IMR-90 (cell line): ENCODE measurements around the gene ABHD16B. TPM values are rescaled to one million over a fixed set of nuclear protein-coding genes. Genes with fewer than 3 reads are reported as not detected.
A peak's percentile ranks its signal among the peaks of the same experiment; 100 is the strongest.

Experiments used
- ATAC-seq: fragments of 200-7000 bp; cut with Tn5 transposase; 2 replicates; pipeline ENCODE4 v1.9.1; 2020; ENCODE audit warnings: low read depth, mild to moderate bottlenecking, moderate library complexity
- BruUV-seq: library from RNA; stranded (reverse); fragments of 400-500 nt; replicated peaks from 2 replicates; lab custom pipeline; 2021; lab: Mats Ljungman, UMichigan
- CTCF ChIA-PET: fragments of 300-600 bp; formaldehyde crosslinking; extraction: SDS; loops from one replicate; lab custom pipeline; 2021; ENCODE audit warnings: antibody characterized with exemption; lab: Yijun Ruan, JAX
- POLR2A ChIA-PET: fragments of 300-600 bp; sonication (Branson Sonifier 250); formaldehyde crosslinking; loops from one replicate; lab custom pipeline; 2022; ENCODE audit warnings: antibody characterized with exemption; ENCODE audit not compliant: unreplicated experiment; lab: Charles Lee
- DNase-seq: peaks from one replicate; pipeline ENCODE4 v3.0.0; 2013
- H2AFZ ChIP-seq: replicated peaks from 2 replicates; pipeline ENCODE3; 2013; ENCODE audit warnings: low read length, mild to moderate bottlenecking; ENCODE audit not compliant: poor library complexity
- H2AK5ac ChIP-seq: 2 replicates; pipeline ENCODE4 v1.6.1; 2013; ENCODE audit warnings: low read depth, low read length, inconsistent platforms
- H2AK9ac ChIP-seq: replicated peaks from 2 replicates; pipeline ENCODE3; 2013; ENCODE audit warnings: mild to moderate bottlenecking, low read depth, low read length, moderate library complexity; ENCODE audit not compliant: poor library complexity
- H2BK120ac ChIP-seq: 2 replicates; pipeline ENCODE4 v1.6.1; 2013; ENCODE audit warnings: low read depth, low read length, inconsistent platforms
- H2BK15ac ChIP-seq: 3 replicates; pipeline ENCODE4 v1.6.1; 2013; ENCODE audit warnings: low read depth, low read length, inconsistent platforms
- H2BK20ac ChIP-seq: 2 replicates; pipeline ENCODE4 v1.6.1; 2013; ENCODE audit warnings: low read depth, mild to moderate bottlenecking, inconsistent platforms, low read length, moderate library complexity
- H2BK5ac ChIP-seq: 2 replicates; pipeline ENCODE4 v1.6.1; 2013; ENCODE audit warnings: mild to moderate bottlenecking, low read depth, low read length, inconsistent platforms; ENCODE audit not compliant: poor library complexity, severe bottlenecking
- H3K14ac ChIP-seq: replicated peaks from 2 replicates; pipeline ENCODE4 v1.6.1; 2013; ENCODE audit warnings: low read depth, low read length, inconsistent platforms
- H3K18ac ChIP-seq: 2 replicates; pipeline ENCODE4 v1.6.1; 2013; ENCODE audit warnings: low read depth, low read length, control low read depth
- H3K23ac ChIP-seq: 2 replicates; pipeline ENCODE4 v1.6.1; 2013; ENCODE audit warnings: low read depth, low read length, inconsistent platforms
- H3K27ac ChIP-seq: 2 replicates; pipeline ENCODE4 v1.5.1; 2013; ENCODE audit warnings: mild to moderate bottlenecking, control low read depth, low read length; ENCODE audit not compliant: insufficient read depth
- H3K27me3 ChIP-seq: 2 replicates; pipeline ENCODE4 v1.6.1; 2013; ENCODE audit warnings: low read length; ENCODE audit not compliant: control insufficient read depth, insufficient read depth
- H3K36me3 ChIP-seq: 2 replicates; pipeline ENCODE4 v1.6.1; 2013; ENCODE audit warnings: low read length, mixed read lengths; ENCODE audit not compliant: control insufficient read depth, insufficient read depth
- H3K4ac ChIP-seq: 2 replicates; pipeline ENCODE4 v1.6.1; 2013; ENCODE audit warnings: low read depth, low read length, inconsistent platforms
- H3K4me1 ChIP-seq: 2 replicates; pipeline ENCODE4 v1.6.1; 2013; ENCODE audit warnings: low read length, mixed read lengths; ENCODE audit not compliant: control insufficient read depth, insufficient read depth
- H3K4me2 ChIP-seq: 2 replicates; pipeline ENCODE4 v1.6.1; 2013; ENCODE audit warnings: low read depth, mild to moderate bottlenecking, control low read depth, low read length, moderate library complexity
- H3K4me3 ChIP-seq: 2 replicates; pipeline ENCODE4 v1.5.1; 2013; ENCODE audit warnings: low read depth, mild to moderate bottlenecking, control low read depth, low read length, moderate library complexity; ENCODE audit not compliant: insufficient read depth
- H3K56ac ChIP-seq: 2 replicates; pipeline ENCODE4 v1.6.1; 2013; ENCODE audit warnings: low read length, inconsistent platforms; ENCODE audit not compliant: insufficient read depth; ENCODE audit errors: extremely low read depth
- H3K79me1 ChIP-seq, 2 experiments: 2 replicates each; pipeline ENCODE4 v1.6.1; 2013; ENCODE audit warnings: low read length in 2 of 2, inconsistent platforms in 1 of 2, low read depth in 1 of 2
- H3K9ac ChIP-seq: 2 replicates; pipeline ENCODE4 v1.6.1; 2013; ENCODE audit warnings: low read depth, low read length, control low read depth
- H3K9me1 ChIP-seq: 2 replicates; pipeline ENCODE4 v1.6.1; 2013; ENCODE audit warnings: low read length, inconsistent platforms; ENCODE audit not compliant: insufficient read depth
- H3K9me3 ChIP-seq: 2 replicates; pipeline ENCODE4 v1.6.1; 2013; ENCODE audit warnings: low read length; ENCODE audit not compliant: control insufficient read depth, insufficient read depth
- H4K20me1 ChIP-seq: 2 replicates; pipeline ENCODE4 v1.6.1; 2013; ENCODE audit warnings: low read length, inconsistent platforms; ENCODE audit not compliant: insufficient read depth
- H4K5ac ChIP-seq: 2 replicates; pipeline ENCODE4 v1.6.1; 2013; ENCODE audit warnings: mild to moderate bottlenecking, low read depth, low read length, control low read depth
- H4K8ac ChIP-seq, 2 experiments: 2 replicates each; pipeline ENCODE4 v1.6.1; 2013; ENCODE audit warnings: low read depth in 2 of 2, low read length in 2 of 2, control low read depth in 1 of 2, inconsistent platforms in 1 of 2
- H4K91ac ChIP-seq: 2 replicates; pipeline ENCODE4 v1.6.1; 2013; ENCODE audit warnings: low read depth, low read length, inconsistent platforms; ENCODE audit not compliant: insufficient read depth
- CHD1 ChIP-seq: IDR thresholded peaks from 2 replicates; pipeline ENCODE4 v1.6.1; 2012; ENCODE audit warnings: low read depth, low read length, improper control_type of control experiment
- FOS ChIP-seq: fragments of 150-350 bp; IDR thresholded peaks from 2 replicates; pipeline ENCODE4 v1.6.1; 2016; ENCODE audit warnings: low read depth, low read length
- MAFK ChIP-seq: IDR thresholded peaks from 2 replicates; pipeline ENCODE4 v1.6.1; 2012; ENCODE audit warnings: low read depth, low read length, improper control_type of control experiment
- MAZ ChIP-seq: IDR thresholded peaks from 2 replicates; pipeline ENCODE4 v1.6.1; 2012; ENCODE audit warnings: low read depth, mild to moderate bottlenecking, low read length, improper control_type of control experiment, moderate library complexity, borderline replicate concordance
- NFE2L2 ChIP-seq: fragments of 150-350 bp; IDR thresholded peaks from 2 replicates; pipeline ENCODE4 v1.6.1; 2016; ENCODE audit warnings: low read depth, mild to moderate bottlenecking, low read length
- RCOR1 ChIP-seq: IDR thresholded peaks from 2 replicates; pipeline ENCODE4 v1.6.1; 2012; ENCODE audit warnings: mild to moderate bottlenecking, low read length, improper control_type of control experiment; ENCODE audit not compliant: insufficient replicate concordance
- USF2 ChIP-seq: fragments of 150-350 bp; IDR thresholded peaks from 2 replicates; pipeline ENCODE4 v1.6.1; 2017; ENCODE audit warnings: mild to moderate bottlenecking, antibody characterized with exemption, low read length, low read depth
- WGBS, 2 experiments: methylation state at CpG; one replicate each; pipeline versions ENCODE4 v1.1.5 to v1.1.7; 2013; ENCODE audit warnings: missing lambda C conversion rate in 2 of 2; ENCODE audit not compliant: insufficient read length in 1 of 2; ENCODE audit errors: extremely low coverage in 2 of 2; 5-methylcytosine and 5-hydroxymethylcytosine counted together
- dilution Hi-C: fragments of 300-500 bp; cut with HindIII; formaldehyde crosslinking; loops from one replicate; pipeline ENCODE4 v1.14.3; 2018; ENCODE audit warnings: low sequenced_read_pairs; ENCODE audit not compliant: unreplicated experiment
- in situ Hi-C: fragments of 300-500 bp; cut with MboI; formaldehyde crosslinking; loops from 3 replicates; pipeline ENCODE4 v1.14.3; 2019; ENCODE audit warnings: low sequenced_read_pairs, inconsistent platforms, mixed read lengths
- intact Hi-C: fragments of 100-400 bp; cut with micrococcal nuclease; formaldehyde crosslinking; loops from 2 replicates; pipeline ENCODE4 v1.10.0; 2022
- polyA plus RNA-seq, 3 experiments: library from polyadenylated mRNA; depleted of rRNA; stranded (reverse); fragments of >200 nt; gene quantifications; 2 replicates each; pipeline ENCODE4 v1.2.3, GENCODE V29; 2012; ENCODE audit warnings: low replicate concordance in 1 of 3
- total RNA-seq: library from RNA; depleted of rRNA; stranded (reverse); fragments of >200 nt; gene quantifications from 2 replicates; pipeline ENCODE4 v1.2.3, GENCODE V29; 2012
- TF ChIP-seq, protein P1 (sequence below): conservative IDR thresholded peaks from 2 replicates; pipeline ENCODE4 v1.5.1; 2012; ENCODE audit warnings: mild to moderate bottlenecking, low read depth, low read length, improper control_type of control experiment
- TF ChIP-seq, protein P2 (sequence below): fragments of 150-350 bp; IDR thresholded peaks from 2 replicates; pipeline ENCODE4 v1.6.1; 2016; ENCODE audit warnings: low read depth, mild to moderate bottlenecking, low read length, moderate library complexity, borderline replicate concordance

The ABHD16B gene
- total and polyA plus RNA-seq, 2 of the 4 experiments (the other 2 are of a cell fraction): 0.05 TPM; not detected in 1

GRCh38 chr20:63854069-63854765 lies 7.1 kb upstream of the ABHD16B start:
- H3K56ac ChIP-seq: no peak overlapping the region
- CTCF ChIA-PET: no interaction called here
- POLR2A ChIA-PET: no interaction called here
- peak overlapping the region; percentile 21 to 33; a peak in 2 of 4 replicates for H4K8ac ChIP-seq
- H4K5ac ChIP-seq: peak overlapping the region; percentile 60
- ATAC-seq (no peak), DNase-seq (no peak)
- H3K79me1 ChIP-seq: no peaks in the 10 kb centered on the region
- peaks cover 27% of the 10 kb centered on the region for H3K4me1 ChIP-seq
- intact Hi-C loops: no loop called here
- H3K9ac ChIP-seq: no peak overlapping the region
- H2BK15ac ChIP-seq: no peak overlapping the region
- 57% methylated on average over 1 of the region's 17 CpGs; no CpG with 5 or more reads in 1 of the 2 experiments for WGBS, 2 experiments
- no peak overlapping the region for H3K4me2 ChIP-seq
- peak overlapping the region; percentile 16; the same call in 1 of the 2 replicates for H3K23ac ChIP-seq
- H3K18ac ChIP-seq: no peak overlapping the region
- no peaks in the 10 kb centered on the region for H3K36me3 ChIP-seq
- H2AK5ac ChIP-seq: peak overlapping the region; percentile 50; the same call in 1 of the 2 replicates
- in situ Hi-C loops: no loop called here
- no peaks in the 10 kb centered on the region; the same call in 1 of the 2 replicates for H3K27me3 ChIP-seq
- peak overlapping the region; percentile 78 for H2AK9ac ChIP-seq
- H2BK20ac ChIP-seq: no peak overlapping the region
- no peak overlapping the region for H3K27ac ChIP-seq
- TF ChIP-seq CHD1 (no peak), FOS (no peak), NFE2L2 (no peak), MAFK (no peak), MAZ (peak; percentile 8; the same call in 1 of the 2 replicates), RCOR1 (no peak), USF2 (no peak)
- TF ChIP-seq, protein P1, sequence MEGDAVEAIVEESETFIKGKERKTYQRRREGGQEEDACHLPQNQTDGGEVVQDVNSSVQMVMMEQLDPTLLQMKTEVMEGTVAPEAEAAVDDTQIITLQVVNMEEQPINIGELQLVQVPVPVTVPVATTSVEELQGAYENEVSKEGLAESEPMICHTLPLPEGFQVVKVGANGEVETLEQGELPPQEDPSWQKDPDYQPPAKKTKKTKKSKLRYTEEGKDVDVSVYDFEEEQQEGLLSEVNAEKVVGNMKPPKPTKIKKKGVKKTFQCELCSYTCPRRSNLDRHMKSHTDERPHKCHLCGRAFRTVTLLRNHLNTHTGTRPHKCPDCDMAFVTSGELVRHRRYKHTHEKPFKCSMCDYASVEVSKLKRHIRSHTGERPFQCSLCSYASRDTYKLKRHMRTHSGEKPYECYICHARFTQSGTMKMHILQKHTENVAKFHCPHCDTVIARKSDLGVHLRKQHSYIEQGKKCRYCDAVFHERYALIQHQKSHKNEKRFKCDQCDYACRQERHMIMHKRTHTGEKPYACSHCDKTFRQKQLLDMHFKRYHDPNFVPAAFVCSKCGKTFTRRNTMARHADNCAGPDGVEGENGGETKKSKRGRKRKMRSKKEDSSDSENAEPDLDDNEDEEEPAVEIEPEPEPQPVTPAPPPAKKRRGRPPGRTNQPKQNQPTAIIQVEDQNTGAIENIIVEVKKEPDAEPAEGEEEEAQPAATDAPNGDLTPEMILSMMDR: no peak
- TF ChIP-seq, protein P2, sequence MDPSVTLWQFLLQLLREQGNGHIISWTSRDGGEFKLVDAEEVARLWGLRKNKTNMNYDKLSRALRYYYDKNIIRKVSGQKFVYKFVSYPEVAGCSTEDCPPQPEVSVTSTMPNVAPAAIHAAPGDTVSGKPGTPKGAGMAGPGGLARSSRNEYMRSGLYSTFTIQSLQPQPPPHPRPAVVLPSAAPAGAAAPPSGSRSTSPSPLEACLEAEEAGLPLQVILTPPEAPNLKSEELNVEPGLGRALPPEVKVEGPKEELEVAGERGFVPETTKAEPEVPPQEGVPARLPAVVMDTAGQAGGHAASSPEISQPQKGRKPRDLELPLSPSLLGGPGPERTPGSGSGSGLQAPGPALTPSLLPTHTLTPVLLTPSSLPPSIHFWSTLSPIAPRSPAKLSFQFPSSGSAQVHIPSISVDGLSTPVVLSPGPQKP: no peak
- no peaks in the 10 kb centered on the region; the same call in 1 of the 2 replicates for H4K20me1 ChIP-seq
- no peak overlapping the region for H2BK5ac ChIP-seq
- H4K91ac ChIP-seq: no peak overlapping the region
- peak overlapping the region; percentile 65; the same call in 1 of the 2 replicates for H3K14ac ChIP-seq
- peak overlapping the region; percentile 15; the same call in 1 of the 2 replicates for H2BK120ac ChIP-seq
- dilution Hi-C loops: no loop called here
- BruUV-seq: no TSS peak
- H3K4me3 ChIP-seq: no peak overlapping the region
- H3K9me1 ChIP-seq: no peaks in the 10 kb centered on the region
- H3K9me3 ChIP-seq: no peaks in the 10 kb centered on the region
- H2AFZ ChIP-seq: peak overlapping the region; percentile 78
- H3K4ac ChIP-seq: peak overlapping the region; percentile 22
